GM19193 (cell line): Measurements from ENCODE around the gene ANKMY1.

Experiments
- POLR2A ChIP-seq: IDR thresholded peaks from 4 replicates; pipeline ENCODE4 v1.6.1; 2011; ENCODE audit not compliant: insufficient read depth, insufficient read length; ENCODE audit errors: extremely low read depth

ANKMY1 gene

GRCh38 chr2:240586919-240587800 is 29.4 kb upstream of the ANKMY1 start:
- TF ChIP-seq POLR2A, result no peak

DNA sequence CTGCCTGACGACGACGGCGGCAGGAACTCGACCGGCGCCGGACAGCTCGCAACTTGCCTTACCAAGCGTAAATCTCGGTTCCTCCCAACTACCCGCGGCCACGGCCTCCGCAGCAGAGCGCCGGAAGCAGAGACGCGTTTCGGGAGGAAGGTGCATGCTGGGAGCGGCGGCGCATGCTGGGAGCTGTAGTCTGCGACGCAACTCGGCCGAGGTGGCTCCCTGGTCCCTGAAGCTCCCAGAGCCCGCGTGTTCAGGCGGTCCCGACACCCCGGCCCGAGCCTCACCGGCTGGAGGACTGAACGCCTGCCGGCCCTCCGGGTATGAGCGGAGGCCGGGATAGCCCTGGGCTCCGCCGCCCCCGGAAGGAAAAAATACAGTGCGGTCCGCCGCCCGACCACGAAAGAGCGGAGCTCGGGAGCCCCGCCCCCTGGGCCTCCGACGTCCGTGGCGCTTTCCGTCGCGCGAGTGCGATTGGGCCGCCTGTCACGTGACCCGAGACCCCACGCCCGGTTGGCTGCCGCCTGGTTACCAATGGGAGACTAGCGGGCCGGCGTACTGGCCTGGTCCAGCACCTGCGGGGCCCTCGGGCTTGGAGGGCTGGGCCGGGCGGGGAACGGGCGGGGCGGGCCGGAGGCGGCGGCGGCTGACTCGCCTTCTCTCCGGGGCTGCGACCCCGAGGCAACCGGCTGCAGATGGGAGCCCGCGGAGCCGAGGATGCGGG is 28.6 kb upstream of the ANKMY1 start, which contains the start of gene CAPN10:
Gene CAPN10 (plus strand): TSS at position 537 of the 721 bp plus-strand sequence. CDS start 178 bp downstream, at position 715.
- peak; percentile 94 for TF ChIP-seq POLR2A

- no peak for TF ChIP-seq POLR2A
These were observed 28.0 kb upstream of the ANKMY1 start for GRCh38 chr2:240585681-240586197.

GRCh38 chr2:240585101-240585500 is 27.3 kb upstream of the ANKMY1 start:
- peak; percentile 10 for TF ChIP-seq POLR2A

GRCh38 chr2:240584486-240585031 is 26.8 kb upstream of the ANKMY1 start:
- TF ChIP-seq POLR2A, result peak; percentile 67

DNA sequence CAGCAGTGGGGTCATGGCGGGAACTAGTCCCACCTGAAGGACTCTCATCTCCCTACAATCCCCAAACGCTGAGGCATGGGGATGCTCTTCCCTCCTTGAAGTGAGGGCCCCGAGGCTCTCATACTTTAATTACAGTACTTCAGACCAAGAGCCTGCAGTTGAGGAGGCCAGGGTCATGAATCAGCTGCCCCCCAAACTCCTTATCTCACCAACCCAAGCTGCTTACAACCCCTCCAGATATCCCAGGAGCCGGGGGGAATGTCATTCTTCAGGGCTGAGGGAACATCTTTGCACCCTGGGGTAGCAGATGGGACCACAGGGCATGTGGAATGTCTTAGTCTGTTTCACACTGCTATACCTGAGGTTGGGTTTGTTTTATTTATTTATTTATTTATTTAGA is 26.0 kb upstream of the ANKMY1 start:
- TF ChIP-seq POLR2A, result no peak

DNA sequence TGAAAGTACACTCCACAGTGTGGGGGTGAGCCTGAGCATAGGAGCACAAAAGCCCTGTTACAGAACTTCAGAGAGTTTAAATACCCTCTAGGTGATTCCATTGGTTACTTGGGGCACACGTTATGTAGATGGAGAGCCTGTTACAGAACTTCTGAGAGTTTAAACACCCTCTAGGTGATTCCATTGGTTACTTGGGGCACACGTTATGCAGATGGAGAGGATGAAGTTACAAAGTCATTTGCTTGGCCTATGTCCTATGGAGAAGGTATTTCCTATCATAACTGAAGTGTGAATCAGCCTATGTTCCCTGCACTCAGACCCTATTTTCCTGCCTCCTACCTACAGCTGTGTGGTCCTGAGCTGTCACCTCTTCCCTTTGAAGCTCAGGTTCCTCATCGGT is 25.0 kb upstream of the ANKMY1 start:
- TF ChIP-seq POLR2A, result no peak

GRCh38 chr2:240581811-240582210 is 24.0 kb upstream of the ANKMY1 start:
- TF ChIP-seq POLR2A, result no peak

GRCh38 chr2:240579771-240580614 is 22.2 kb upstream of the ANKMY1 start:
- no peak for TF ChIP-seq POLR2A

DNA sequence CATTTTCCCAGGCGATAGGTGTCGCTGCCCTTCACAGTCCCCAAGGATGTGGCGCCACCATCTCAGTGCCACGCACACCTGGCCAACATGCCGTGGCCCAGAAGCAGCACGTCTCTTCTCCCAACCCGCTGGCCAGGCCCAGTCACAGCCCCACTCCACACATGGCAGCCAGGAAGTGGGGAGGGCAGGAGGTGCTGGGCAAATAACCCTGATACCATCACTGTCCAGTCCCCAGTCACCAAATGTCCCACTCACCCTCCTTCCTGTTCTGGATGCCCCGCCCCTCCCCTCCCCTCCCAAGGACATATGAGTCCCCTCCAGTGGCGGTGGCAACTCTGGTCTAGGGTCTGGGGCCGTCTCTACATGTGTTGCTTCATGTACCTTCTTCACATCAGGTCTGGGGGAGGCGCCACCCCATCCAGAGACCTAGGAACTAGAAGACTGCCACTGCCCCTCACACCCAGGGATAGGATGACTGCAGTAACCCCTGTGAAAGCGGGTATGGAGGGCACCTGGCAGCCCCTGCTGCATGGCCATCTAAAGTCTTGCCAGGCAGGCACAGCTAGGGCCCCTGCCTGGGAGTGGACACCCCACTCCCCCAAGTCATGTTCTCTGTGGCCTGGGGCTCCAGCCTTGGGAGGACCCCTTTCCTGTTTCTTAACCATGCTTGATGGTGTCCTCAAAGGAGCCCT is 21.4 kb upstream of the ANKMY1 start:
- no peak for TF ChIP-seq POLR2A

- no peak for TF ChIP-seq POLR2A
These were observed 20.7 kb upstream of the ANKMY1 start for GRCh38 chr2:240578488-240578887.

DNA sequence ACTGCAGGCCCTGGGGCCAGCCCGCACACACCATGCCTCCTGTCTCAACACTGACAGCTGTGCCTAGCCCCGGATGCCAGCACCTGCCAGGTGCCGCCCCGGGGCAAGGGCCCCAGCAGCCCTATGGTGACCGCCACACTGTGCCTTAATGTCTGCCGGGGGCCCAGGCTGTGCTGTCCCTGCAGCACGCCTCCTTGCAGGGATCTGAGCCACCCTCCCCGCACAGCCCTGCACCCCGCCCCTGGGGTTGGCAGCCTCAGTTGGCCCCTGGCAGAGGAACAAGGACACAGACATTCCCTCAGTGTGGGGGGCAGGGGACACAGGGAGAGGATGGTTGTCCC is 20.3 kb upstream of the ANKMY1 start:
- TF ChIP-seq POLR2A, result no peak

GRCh38 chr2:240577281-240578109 is 19.7 kb upstream of the ANKMY1 start:
- TF ChIP-seq POLR2A, result no peak
